ENCODE data around the gene CRYGD.

- TF ChIP-seq, protein P1, sequence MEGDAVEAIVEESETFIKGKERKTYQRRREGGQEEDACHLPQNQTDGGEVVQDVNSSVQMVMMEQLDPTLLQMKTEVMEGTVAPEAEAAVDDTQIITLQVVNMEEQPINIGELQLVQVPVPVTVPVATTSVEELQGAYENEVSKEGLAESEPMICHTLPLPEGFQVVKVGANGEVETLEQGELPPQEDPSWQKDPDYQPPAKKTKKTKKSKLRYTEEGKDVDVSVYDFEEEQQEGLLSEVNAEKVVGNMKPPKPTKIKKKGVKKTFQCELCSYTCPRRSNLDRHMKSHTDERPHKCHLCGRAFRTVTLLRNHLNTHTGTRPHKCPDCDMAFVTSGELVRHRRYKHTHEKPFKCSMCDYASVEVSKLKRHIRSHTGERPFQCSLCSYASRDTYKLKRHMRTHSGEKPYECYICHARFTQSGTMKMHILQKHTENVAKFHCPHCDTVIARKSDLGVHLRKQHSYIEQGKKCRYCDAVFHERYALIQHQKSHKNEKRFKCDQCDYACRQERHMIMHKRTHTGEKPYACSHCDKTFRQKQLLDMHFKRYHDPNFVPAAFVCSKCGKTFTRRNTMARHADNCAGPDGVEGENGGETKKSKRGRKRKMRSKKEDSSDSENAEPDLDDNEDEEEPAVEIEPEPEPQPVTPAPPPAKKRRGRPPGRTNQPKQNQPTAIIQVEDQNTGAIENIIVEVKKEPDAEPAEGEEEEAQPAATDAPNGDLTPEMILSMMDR (conservative IDR thresholded peaks at IDR 0.05 in 1 of 2, IDR thresholded peaks at IDR 0.05 in 1 of 2; ENCODE audit: low read depth in 1 of 2, low read length in 2 of 2), result no peak
- no peak for TF ChIP-seq EZH2 (IDR thresholded peaks at IDR 0.05; ENCODE audit: low read length, missing control alignments)
Observed at GRCh38 chr2:208130712-208131110, 6.4 kb upstream of the CRYGD start.

Measured in fibroblast of lung (primary cell).